Suprapubic skin (tissue), 3 donors: ENCODE data around the gene C1QTNF5.

ENCODE experiments used
- CTCF ChIP-seq, 2 donors: fragments of 200-600 bp in 1 of 2; fragments of 450-650 bp in 1 of 2; sonication (generic) in 1 of 2; IDR thresholded peaks; one replicate each; pipeline ENCODE4 v1.5.1; 2016 to 2019; ENCODE audit warnings: antibody characterized with exemption in 2 of 2, mild to moderate bottlenecking in 1 of 2, moderate library complexity in 1 of 2
- EP300 ChIP-seq: sonication (generic); formaldehyde crosslinking; IDR thresholded peaks from one replicate; pipeline ENCODE4 v1.6.1; 2017; ENCODE audit warnings: antibody characterized with exemption
- POLR2A ChIP-seq, 2 donors: fragments of 450-650 bp; IDR thresholded peaks; one replicate each; pipeline ENCODE4 v1.6.1; 2017; ENCODE audit warnings: antibody characterized with exemption in 2 of 2, mild to moderate bottlenecking in 2 of 2, moderate library complexity in 2 of 2

GRCh38 chr11:119306373-119306890, 34.3 kb downstream of the C1QTNF5 start:
- no peak for TF ChIP-seq CTCF (IDR thresholded peaks at IDR 0.05)
- no peak for TF ChIP-seq EP300
- TF ChIP-seq POLR2A (IDR thresholded peaks at IDR 0.05): no peak
